Hepatocyte (in vitro differentiated cells): ENCODE results near the gene CDC5L.

Experiments used
- CTCF ChIP-seq: fragments of 200-600 bp; sonication (generic); IDR thresholded peaks from 2 replicates; pipeline ENCODE4 v1.5.1; 2016; ENCODE audit warnings: antibody characterized with exemption, mild to moderate bottlenecking; ENCODE audit not compliant: poor library complexity
- EZH2phosphoT487 ChIP-seq: fragments of 200-600 bp; sonication (generic); IDR thresholded peaks from one replicate; pipeline ENCODE4 v1.6.1; 2018; ENCODE audit warnings: antibody characterized with exemption, mild to moderate bottlenecking, low read depth, moderate library complexity; ENCODE audit not compliant: unreplicated experiment, severe bottlenecking

GRCh38 chr6:44456966-44457292, 69.4 kb downstream of the CDC5L start:
- TF ChIP-seq CTCF (no peak), EZH2phosphoT487 (no peak)
